ENCODE data around the gene ANKRD44. TPM values are rescaled to one million over a fixed set of nuclear protein-coding genes. Genes with fewer than 3 reads are reported as not detected.

Gene ANKRD44
- total RNA-seq, 4 donors from 2014 or later, result 11.0 to 25.8 (median 23.9) TPM

DNA sequence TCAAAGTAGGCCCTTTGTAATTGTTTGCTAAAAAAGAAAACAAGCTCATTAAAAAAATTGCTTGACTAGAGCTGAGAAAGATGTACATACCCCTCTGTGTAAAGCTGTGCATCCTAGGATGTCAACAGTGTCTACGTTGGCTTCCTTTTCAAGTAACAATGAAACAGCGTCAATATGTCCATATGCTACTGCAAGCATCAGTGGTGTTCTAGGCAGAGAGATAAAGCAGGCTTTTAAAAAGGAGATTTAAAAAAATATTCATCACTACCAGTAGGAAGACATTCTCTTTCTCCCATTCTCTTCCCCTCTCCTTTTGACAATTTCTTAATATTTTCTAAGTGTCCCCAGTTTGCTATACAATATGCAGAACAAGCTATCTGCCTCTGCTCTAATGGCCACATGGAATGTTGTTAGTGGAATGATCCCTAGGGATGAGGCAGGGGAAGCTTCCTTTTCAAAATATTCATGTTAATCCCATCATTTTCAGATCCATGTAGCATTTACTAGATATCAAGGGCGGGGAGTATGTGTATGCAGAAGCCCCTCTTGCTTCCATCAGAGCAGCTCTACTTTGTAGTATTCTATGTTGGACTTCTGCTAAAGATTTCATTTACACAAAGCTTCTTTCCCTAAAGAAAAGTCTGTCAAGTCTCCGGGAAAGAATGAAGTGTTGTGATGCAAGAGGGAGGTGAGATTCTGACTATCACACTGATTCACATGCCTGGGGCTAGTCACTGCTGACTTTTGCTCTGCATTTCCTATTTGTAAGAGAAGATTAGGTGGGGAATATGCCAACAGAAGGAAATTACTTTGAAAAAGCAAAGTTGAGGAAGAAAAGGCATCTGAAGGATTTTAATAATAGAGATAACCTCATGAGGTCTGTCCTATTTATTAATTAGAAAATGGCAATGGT, 302.6 kb downstream of the ANKRD44 start:
- H3K9me3 ChIP-seq, result no peaks in the 10 kb centered on the region
- DNase-seq, result no peak
- TF ChIP-seq, protein P1, sequence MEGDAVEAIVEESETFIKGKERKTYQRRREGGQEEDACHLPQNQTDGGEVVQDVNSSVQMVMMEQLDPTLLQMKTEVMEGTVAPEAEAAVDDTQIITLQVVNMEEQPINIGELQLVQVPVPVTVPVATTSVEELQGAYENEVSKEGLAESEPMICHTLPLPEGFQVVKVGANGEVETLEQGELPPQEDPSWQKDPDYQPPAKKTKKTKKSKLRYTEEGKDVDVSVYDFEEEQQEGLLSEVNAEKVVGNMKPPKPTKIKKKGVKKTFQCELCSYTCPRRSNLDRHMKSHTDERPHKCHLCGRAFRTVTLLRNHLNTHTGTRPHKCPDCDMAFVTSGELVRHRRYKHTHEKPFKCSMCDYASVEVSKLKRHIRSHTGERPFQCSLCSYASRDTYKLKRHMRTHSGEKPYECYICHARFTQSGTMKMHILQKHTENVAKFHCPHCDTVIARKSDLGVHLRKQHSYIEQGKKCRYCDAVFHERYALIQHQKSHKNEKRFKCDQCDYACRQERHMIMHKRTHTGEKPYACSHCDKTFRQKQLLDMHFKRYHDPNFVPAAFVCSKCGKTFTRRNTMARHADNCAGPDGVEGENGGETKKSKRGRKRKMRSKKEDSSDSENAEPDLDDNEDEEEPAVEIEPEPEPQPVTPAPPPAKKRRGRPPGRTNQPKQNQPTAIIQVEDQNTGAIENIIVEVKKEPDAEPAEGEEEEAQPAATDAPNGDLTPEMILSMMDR (IDR thresholded peaks at IDR 0.05), result no peak
- TF ChIP-seq POLR2A (IDR thresholded peaks at IDR 0.05), result no peak
- WGBS, 2 donors, result 69 to 72% methylated on average over 4 of the region's 4 CpGs
- no peaks in the 10 kb centered on the region for H3K27me3 ChIP-seq
- intact Hi-C loops (cut with DNase I), result no loop called here
- no peaks in the 10 kb centered on the region for H3K4me1 ChIP-seq
- no peak overlapping the region for H3K27ac ChIP-seq
- H3K4me3 ChIP-seq (replicated peaks in 1 of 3), result no peak overlapping the region
- H3K36me3 ChIP-seq, result no peaks in the 10 kb centered on the region

DNA sequence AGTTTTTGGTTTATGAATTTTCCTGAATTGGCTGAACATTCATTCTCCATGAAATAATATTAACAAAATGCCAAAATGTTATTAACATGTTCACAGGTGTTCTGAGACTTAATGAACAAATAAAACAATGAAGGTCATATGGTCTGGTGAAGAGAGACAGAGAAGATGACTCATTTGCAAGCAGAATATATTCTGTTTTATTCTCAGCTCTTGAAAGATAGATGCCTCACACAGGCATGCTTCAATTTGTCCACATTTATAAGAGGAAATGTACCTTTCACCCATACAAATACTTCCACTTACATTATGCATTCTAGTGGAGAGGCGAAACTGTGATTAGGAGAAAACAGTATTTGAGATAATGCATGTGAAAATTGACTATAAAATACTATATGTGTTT, 308.7 kb downstream of the ANKRD44 start:
- TF ChIP-seq, protein P1 (IDR thresholded peaks at IDR 0.05), result no peak
- TF ChIP-seq POLR2A (IDR thresholded peaks at IDR 0.05), result no peak
- Histone ChIP-seq H3K36me3 (no peaks in the 10 kb centered on the region), H3K4me1 (no peaks in the 10 kb centered on the region), H3K9me3 (no peaks in the 10 kb centered on the region), H3K27me3 (no peaks in the 10 kb centered on the region), H3K4me3 (replicated peaks in 1 of 3) (no peak overlapping the region), H3K27ac (no peak overlapping the region)
- intact Hi-C loops (cut with DNase I), result no loop called here
- no peak for DNase-seq
- 95 to 98% methylated on average over 1 of the region's 1 CpG for WGBS, 2 donors

DNA sequence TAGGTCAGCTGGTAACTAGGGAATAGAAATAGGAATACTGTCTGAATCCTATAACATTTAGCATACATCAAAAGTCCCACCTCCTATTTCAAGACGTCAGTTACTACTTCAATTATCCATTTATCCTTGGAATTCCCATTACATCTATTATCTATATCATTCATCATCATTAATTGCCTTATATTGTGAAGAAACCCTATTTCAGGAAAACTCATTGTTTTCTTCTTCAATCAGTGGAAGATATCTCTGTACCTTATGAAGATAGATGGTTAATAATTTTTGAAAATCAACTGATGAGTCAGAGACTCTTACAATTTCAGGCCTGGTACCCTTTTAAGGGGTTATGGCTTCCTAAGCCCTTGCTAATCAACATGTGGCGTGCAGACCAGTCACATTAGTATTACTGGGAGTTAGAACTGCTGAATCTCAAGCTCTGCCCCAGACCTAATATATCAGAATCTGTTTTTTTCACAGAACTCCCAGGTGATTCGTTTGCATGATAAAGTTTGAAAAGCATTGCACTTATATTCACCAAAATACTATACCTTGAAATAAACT, 314.7 kb downstream of the ANKRD44 start:
- H3K27ac ChIP-seq, result no peak overlapping the region
- intact Hi-C loops (cut with DNase I), result no loop called here
- no peak overlapping the region for H3K4me3 ChIP-seq (replicated peaks in 1 of 3)
- H3K27me3 ChIP-seq, result no peaks in the 10 kb centered on the region
- WGBS, 2 donors, result 92 to 96% methylated on average over 3 of the region's 3 CpGs
- no peaks in the 10 kb centered on the region for H3K9me3 ChIP-seq
- TF ChIP-seq, protein P1 (IDR thresholded peaks at IDR 0.05), result no peak
- no peak for TF ChIP-seq POLR2A (IDR thresholded peaks at IDR 0.05)
- no peaks in the 10 kb centered on the region for H3K36me3 ChIP-seq
- no peak for DNase-seq
- no peaks in the 10 kb centered on the region for H3K4me1 ChIP-seq

DNA sequence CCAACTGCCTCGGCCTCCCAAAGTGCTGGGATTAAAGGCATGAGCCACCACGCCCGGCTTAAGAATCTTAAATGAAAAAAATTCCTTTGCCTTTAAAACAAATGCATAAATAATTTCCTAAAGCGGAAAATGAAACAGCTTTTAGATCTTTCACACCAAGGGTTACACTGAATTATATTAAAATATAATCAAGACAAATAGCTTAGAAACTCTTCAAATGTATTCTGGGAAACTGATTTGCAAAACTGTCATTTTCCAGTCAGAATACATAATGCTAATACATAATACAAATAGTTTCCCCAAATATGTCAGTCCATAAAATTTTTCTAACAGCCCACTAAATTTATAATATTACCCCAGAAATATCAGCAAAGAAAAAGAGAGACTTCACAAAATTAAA, 315.8 kb downstream of the ANKRD44 start:
- Histone ChIP-seq H3K27me3 (no peaks in the 10 kb centered on the region), H3K4me3 (replicated peaks in 1 of 3) (no peak overlapping the region), H3K4me1 (no peaks in the 10 kb centered on the region), H3K27ac (no peak overlapping the region), H3K36me3 (no peaks in the 10 kb centered on the region), H3K9me3 (no peaks in the 10 kb centered on the region)
- TF ChIP-seq, protein P1 (IDR thresholded peaks at IDR 0.05), result no peak
- TF ChIP-seq POLR2A (IDR thresholded peaks at IDR 0.05), result no peak
- 91 to 94% methylated on average over 4 of the region's 4 CpGs for whole genome bisulfite sequencing, 2 donors
- intact Hi-C loops (cut with DNase I), result no loop called here
- DNase-seq, result no peak

DNA sequence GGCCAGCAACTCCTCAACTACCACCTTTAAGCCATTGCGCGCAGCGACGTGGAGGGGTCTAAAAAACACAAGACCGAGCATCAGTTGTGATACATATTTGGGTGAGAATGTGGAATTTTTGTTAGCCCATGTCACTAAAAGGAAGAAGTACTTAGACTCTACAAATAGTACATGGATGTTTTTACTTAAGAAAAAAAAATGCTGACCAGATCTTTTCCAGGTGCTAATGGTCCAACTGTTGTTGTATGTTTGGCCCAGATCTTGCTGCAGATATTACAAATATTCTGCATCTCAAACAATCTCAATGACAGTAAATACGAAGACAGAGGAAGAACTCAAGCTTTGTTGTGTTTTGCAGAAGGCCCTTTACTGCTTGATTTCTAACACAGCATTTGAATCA, 317.0 kb downstream of the ANKRD44 start:
- DNase-seq, result no peak
- Histone ChIP-seq H3K9me3 (no peaks in the 10 kb centered on the region), H3K4me1 (no peaks in the 10 kb centered on the region), H3K27me3 (no peaks in the 10 kb centered on the region), H3K27ac (no peak overlapping the region), H3K36me3 (no peaks in the 10 kb centered on the region), H3K4me3 (replicated peaks in 1 of 3) (no peak overlapping the region)
- WGBS, 2 donors, result 93 to 96% methylated on average over 6 of the region's 6 CpGs
- intact Hi-C loops (cut with DNase I), result no loop called here
- TF ChIP-seq, protein P1 (IDR thresholded peaks at IDR 0.05), result no peak
- TF ChIP-seq POLR2A (IDR thresholded peaks at IDR 0.05), result no peak
